A673 (cell line): ENCODE results near the gene ITSN2.

Experiments
- CTCF ChIP-seq: fragments of 300-800, 200-600 bp; sonication (generic); conservative IDR thresholded peaks from 2 replicates; pipeline ENCODE4 v1.5.1; 2017; ENCODE audit warnings: low read depth, mild to moderate bottlenecking, antibody characterized with exemption, low read length, moderate library complexity, mixed read lengths
- EZH2 ChIP-seq: fragments of 200-600 bp; sonication (generic); IDR thresholded peaks from 2 replicates; pipeline ENCODE4 v1.6.1; 2017; ENCODE audit warnings: borderline replicate concordance, low read depth, mild to moderate bottlenecking, mixed read lengths, antibody characterized with exemption, low read length; ENCODE audit not compliant: poor library complexity, severe bottlenecking

GRCh38 chr2:24209389-24210105 lies 150.8 kb downstream of the ITSN2 start:
- TF ChIP-seq EZH2 (no peak), CTCF (no peak)
